Measurements from ENCODE around the gene GXYLT2.
A peak's percentile ranks its signal among the peaks of the same experiment; 100 is the strongest.
"Not testable (repeated sequence)": the region's sequence is repeated elsewhere in the genome, so short reads cannot be mapped to it uniquely, and the experiment has no call there.

GXYLT2 gene

GRCh38 chr3:72977060-72977808 lies 89.4 kb downstream of the GXYLT2 start:
- peak in 1 of 2 experiments; percentile 7 for DNase-seq

GRCh38 chr3:72982609-72983366 lies 94.9 kb downstream of the GXYLT2 start:
- DNase-seq: no peak

DNA sequence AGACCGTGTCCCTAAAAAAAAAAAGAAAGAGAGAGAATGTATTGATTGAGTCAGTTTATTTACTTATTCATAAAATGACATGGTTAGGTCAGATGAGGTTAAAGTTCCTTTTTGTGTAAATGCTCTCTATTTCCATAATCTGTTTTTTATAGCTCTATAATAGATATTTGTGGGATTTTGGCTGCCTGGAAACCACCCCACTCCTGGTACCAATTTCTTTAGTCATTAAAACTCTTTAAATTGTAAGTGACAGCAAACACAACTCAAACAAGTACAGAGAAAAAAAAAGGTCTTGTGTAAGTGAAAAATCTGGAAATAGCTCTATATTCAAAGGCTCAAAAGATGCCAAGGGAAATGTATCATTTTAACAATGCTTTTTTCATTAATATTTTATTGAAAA lies 97.7 kb downstream of the GXYLT2 start:
- DNase-seq: no peak

DNA sequence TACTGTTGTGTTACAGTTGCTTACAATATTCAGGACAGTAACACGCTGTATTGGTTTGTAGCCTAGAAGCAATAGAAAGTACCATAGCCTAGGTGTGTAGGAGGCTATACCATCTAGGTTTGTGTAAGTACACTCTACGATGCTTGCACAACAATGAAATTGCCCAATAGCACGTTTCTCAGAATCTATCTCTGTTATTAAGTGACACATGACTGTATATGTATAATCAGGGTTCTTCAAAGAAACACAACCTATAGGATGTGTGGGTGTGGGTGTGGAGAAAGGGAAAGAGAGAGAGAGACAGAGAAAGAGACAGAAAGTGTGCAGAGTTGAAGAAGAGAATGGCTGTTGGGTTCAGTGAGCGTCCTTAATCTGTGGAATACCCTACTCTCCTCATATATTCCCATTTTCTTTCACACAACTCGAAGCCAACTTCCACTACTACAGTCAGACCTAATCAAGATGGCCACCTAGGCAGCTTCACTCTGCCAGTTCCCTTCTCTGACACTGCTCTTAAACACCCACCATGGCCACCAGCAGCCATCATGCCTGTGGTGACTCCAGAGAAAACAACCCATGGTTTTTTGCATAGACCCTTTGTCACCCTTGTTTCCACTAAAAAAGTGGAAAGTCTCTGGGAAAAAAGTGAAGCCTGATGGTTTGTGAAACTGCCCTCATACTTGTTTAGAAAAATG lies 103.0 kb downstream of the GXYLT2 start:
- no peak for DNase-seq

- DNase-seq: no peak
These were observed 103.7 kb downstream of the GXYLT2 start for GRCh38 chr3:72991522-72991921.

DNA sequence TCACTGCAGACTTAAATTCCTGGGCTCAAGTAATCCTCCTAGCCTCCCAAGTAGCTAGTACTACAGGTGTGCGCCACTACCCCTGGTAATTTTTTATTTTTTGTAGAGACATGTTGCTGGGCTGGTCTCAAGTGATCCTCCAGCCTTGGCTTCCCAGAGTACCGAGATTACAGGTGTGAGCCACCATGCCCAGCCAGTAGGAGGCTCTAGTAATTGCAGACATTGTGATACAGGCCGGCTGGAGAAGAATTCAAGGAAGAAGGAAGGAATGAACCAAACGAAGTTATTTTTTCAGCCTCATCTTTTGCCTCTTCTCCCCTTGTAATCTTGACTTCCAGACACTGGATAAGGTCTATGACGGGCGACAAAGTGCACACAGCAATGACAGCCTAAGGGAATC lies 105.5 kb downstream of the GXYLT2 start:
- no peak for DNase-seq

GRCh38 chr3:72995337-72995736 lies 107.5 kb downstream of the GXYLT2 start:
- no peak for DNase-seq

- no peak for DNase-seq
These were observed 108.3 kb downstream of the GXYLT2 start for GRCh38 chr3:72996121-72996472.

DNA sequence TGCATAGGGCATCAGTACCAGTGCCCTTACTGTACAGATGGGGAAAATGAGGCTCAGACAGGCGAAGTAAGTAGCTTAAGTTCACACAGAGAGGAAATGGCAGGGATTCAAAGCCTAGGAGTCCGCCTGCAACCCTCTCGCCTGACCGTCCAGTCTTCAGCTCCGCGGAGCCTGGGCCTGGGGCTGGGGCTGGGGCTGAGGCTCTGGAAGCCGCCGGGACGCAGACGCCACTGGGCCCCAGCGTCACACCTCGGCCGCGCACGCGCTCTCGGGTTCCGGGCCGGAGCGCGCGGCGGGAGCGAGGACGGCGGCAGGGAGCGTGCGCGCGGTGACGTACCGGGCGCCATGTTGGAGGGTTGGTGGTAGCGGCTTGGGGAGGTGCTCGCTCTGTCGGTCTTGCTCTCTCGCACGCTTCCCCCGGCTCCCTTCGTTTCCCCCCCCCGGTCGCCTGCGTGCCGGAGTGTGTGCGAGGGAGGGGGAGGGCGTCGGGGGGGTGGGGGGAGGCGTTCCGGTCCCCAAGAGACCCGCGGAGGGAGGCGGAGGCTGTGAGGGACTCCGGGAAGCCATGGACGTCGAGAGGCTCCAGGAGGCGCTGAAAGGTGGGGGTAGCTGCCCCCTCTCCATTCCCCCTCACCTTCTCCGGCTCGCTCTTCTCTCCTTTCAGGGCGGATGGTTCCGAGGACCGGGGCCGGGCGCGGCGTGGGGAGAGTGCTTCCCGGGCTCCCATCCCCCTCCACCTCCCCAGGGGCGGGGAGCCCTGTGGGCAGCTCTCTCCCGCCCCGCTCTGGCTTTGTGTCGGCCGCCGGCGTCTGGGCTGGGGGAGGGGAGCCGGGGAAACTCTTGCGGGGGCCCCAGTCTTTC lies 108.9 kb downstream of the GXYLT2 start, which contains the start of gene PPP4R2:
Gene PPP4R2 (plus strand): TSS at position 339 of the 861 bp plus-strand sequence. CDS start 227 bp downstream, at position 566.
- peak; percentile 52 to 74 for DNase-seq

DNA sequence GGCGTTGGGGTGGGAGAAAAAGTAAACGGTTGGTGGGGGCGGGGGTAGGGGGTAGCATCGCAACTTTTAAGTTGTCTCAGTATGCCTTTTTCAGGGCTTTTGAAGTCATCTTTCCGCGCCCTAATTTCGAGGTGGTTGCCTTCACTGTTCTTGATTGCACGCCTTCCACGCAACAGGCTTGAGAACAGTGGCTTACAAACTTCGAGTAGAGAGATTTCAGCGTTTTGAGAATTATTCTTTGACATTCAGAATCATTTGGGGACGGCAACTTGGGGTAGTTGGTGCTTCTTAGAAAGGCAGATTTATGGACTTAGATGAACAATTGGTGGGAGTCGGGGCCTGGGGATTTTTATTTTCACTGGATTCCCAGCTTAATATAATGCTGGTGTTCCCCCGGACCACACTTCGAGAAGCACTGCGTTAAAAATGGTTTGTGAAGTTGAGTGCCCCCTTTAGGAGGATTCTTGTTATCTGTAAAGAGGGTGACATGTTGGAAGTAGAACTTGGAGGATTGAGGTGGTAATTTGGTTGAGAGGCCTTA lies 109.6 kb downstream of the GXYLT2 start:
- DNase-seq: peak; percentile 19 to 56

DNA sequence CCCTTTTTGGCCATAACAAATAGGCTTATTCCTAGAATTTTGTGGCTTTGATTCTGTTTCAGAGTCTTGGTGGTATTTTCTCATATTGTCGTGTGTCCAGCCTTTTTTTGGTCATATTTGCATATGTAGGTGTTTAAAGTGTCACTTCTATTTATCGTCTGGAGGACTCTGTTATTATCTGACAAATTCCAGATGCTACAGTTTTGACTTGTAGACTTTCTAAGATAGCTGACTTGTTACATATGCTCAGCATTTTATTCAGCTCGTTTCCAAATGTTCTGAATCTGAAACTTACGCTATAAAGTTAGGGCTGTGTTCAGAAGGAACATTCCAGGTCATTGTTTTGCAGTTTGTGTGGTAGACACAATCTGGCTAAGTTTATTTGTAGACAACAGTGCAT lies 110.6 kb downstream of the GXYLT2 start:
- DNase-seq: no peak

GRCh38 chr3:72999951-73000350 lies 112.1 kb downstream of the GXYLT2 start:
- DNase-seq: no peak

GRCh38 chr3:73003050-73003449 lies 115.2 kb downstream of the GXYLT2 start:
- not testable (repeated sequence) for DNase-seq

- DNase-seq: no peak
These were observed 116.5 kb downstream of the GXYLT2 start for GRCh38 chr3:73004316-73004715.

DNA sequence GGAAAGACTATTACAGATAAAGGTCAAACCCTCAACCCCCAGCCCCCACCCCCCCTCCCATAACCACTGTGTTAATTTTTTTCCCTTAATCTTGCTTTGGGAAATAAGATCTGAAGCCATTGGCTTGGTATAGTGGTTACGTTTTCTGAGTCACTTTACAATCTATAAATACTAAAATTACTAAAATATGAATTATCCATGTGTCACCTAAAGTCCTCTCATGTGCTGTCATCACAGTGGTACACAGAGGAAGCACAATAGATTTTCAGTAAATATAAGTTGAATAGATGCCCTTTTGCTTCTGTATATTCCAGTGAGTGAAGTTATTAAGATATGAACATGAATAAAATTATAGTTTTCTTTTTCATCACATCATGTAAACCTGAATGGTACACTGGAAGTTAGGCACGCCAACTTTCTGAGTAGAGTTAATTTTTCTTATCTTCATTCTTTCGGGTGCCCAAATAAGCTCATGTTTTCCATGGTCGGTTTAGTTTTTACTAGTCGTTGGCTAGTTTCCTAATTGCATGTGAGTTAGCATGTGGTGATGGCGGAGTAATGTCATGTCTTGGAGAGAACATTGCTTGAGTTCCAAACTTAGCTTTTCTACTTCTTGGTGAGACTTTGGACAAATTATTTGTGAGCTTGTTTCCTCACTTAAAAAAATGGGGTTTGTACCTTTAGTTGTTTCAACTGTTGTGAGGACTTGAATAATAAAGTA lies 120.3 kb downstream of the GXYLT2 start:
- no peak for DNase-seq

DNA sequence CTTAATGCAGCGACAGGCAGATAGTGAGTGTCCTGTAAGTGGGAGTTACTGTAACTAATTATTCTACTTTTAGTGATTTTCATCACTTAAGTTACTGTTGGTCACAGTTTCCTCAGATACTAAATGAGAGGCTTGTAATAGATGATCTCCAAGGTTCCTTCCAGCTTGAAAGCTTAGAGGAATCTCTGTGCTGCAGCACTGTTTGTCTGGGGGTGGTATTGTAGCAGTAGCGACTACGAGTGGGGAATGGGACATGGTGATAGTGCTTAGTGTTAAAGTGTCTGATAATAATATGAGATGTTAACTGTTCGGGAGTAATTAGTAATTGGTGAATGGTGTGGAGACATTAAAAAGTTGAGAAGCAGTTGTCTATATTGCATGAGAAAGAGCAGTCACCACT lies 121.2 kb downstream of the GXYLT2 start:
- DNase-seq: no peak

- DNase-seq: no peak
These were observed 121.9 kb downstream of the GXYLT2 start for GRCh38 chr3:73009750-73010149.

GRCh38 chr3:73010158-73010557 lies 122.3 kb downstream of the GXYLT2 start:
- no peak for DNase-seq

DNA sequence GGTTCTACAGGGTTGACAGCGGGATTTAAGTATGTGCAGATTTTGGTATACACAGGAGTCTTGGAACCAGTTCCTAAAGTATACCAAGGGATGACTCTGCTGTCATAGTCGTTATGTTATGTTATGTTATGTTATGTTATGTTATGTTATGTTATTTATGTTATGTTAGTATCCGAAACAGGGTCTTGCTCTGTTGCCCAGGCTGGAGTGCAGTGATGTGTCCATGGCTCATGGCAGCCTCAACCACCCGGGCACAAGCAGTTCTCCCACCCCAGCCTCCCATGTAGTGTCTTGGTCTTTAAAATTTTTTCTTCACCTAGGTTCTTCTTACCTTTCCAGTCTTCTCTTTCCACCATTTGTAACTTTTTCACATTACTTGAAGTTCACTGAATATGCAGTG lies 130.5 kb downstream of the GXYLT2 start:
- no peak for DNase-seq

DNA sequence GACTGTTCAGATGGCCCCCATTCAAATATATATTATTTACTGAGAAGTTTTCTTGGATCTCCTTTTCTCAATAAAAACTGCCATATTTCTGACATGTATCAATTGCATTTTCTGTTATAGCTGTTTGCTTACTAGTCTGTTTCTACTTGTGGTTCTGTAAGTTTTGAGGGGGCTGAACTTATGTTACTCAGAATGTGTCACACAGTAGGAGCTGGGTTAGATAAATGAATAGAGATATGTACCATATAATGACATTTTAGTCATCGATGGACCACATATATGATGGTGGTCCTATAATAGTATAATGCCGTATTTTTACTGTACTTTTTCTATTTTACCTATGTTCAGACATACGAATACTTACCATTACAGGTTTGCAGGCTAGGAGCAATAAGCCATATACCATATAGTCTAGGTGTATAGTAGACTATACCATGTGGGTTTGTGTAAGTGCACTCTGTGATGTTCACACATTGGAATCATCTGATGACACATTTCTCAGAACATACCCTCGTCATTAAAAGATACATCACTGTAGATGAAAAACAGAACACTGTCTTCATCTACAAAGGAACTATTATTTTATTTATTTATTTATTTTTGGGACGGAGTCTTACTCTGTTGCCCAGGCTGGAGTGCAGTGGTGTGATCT lies 131.1 kb downstream of the GXYLT2 start:
- no peak for DNase-seq

GRCh38 chr3:73021301-73021835 lies 133.5 kb downstream of the GXYLT2 start:
- no peak for DNase-seq
